Skeletal muscle satellite cell (primary cell): Measurements from ENCODE around the gene EVI5.
"Not testable (repeated sequence)": the region's sequence is repeated elsewhere in the genome, so short reads cannot be mapped to it uniquely, and the experiment has no call there.

Experiments used
- H3K27me3 ChIP-seq: 2 replicates; pipeline ENCODE4 v1.7.0; 2013; ENCODE audit warnings: low read length; ENCODE audit not compliant: control insufficient read depth, insufficient read depth
- H3K36me3 ChIP-seq: 2 replicates; pipeline ENCODE4 v1.7.0; 2013; ENCODE audit warnings: mild to moderate bottlenecking, control low read depth, low read length; ENCODE audit not compliant: insufficient read depth
- H3K4me1 ChIP-seq: 2 replicates; pipeline ENCODE4 v1.7.0; 2013; ENCODE audit warnings: low read length; ENCODE audit not compliant: control insufficient read depth, insufficient read depth
- H3K4me2 ChIP-seq: 2 replicates; pipeline ENCODE4 v1.7.0; 2013; ENCODE audit warnings: mild to moderate bottlenecking, low read length
- H3K4me3 ChIP-seq: 2 replicates; pipeline ENCODE4 v1.7.0; 2013; ENCODE audit warnings: low read length
- H3K9ac ChIP-seq: 2 replicates; pipeline ENCODE4 v1.7.0; 2013; ENCODE audit warnings: mild to moderate bottlenecking, low read depth, low read length, moderate library complexity
- H3K9me3 ChIP-seq: replicated peaks from 2 replicates; pipeline ENCODE4 v1.7.0; 2013; ENCODE audit warnings: mild to moderate bottlenecking, control low read depth, low read length

Gene EVI5

DNA sequence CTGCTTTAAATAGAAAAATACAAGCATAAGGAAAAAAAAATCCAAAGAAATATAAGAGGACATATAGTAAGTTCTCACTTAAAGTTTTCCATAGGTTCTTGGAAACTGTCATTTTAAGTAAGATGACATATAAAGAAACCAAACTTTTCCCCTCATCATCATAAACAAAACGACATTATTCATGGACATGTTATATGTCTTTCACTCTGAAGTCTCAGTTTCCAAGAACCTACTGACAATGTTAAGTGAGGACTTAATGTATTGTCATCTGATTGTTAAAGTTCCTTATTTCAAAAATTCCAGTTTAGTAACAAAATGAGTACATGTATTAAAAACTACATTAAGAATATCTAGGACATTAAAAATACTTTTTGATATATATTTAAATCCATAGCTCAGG, 228.6 kb downstream of the EVI5 start:
- Histone ChIP-seq H3K27me3 (no peaks in the 10 kb centered on the region), H3K9ac (no peak overlapping the region), H3K4me3 (no peak overlapping the region), H3K36me3 (no peaks in the 10 kb centered on the region), H3K9me3 (no peaks in the 10 kb centered on the region), H3K4me1 (no peaks in the 10 kb centered on the region), H3K4me2 (no peak overlapping the region)

DNA sequence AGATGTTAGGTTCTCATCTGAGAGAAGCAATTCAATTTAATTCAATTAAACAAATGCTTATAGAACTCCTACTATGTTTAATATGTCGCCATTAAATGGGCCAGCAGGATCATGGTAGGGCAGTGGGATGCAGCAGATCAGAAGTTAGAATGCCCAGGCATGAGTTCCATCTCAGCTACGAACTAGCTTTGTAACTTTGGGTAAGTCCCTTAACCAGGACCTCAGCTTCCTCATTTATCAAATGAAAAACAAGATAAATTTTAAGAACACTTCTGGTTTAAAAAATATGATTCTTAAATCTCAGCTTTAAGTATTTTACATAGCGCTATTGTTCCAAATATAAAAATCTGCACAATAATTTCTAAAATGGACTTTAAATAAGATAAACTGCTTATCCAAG, 230.7 kb downstream of the EVI5 start:
- no peak overlapping the region for H3K4me3 ChIP-seq
- H3K9me3 ChIP-seq, result no peaks in the 10 kb centered on the region
- H3K4me1 ChIP-seq, result no peaks in the 10 kb centered on the region
- no peak overlapping the region for H3K9ac ChIP-seq
- H3K4me2 ChIP-seq, result no peak overlapping the region
- H3K36me3 ChIP-seq, result no peaks in the 10 kb centered on the region
- H3K27me3 ChIP-seq, result no peaks in the 10 kb centered on the region

DNA sequence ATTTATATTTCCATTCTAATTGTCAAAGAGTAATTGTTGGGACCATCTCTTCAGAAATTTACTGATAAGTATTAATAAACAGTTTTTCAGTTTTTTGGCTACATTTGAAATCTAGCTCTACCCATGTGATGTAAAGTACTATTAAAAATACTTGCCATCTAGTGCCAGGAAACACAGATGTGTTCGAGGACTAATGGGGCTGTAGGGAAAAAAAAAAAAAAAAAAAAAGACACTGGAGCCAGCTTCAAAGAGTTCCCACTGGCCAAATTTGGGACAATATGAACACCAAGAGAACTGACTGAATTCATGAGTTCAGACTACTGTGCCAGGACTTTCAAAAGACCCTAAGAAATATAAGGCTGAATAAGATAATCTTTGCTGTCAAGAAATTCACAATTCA, 233.0 kb downstream of the EVI5 start:
- no peak overlapping the region for H3K9ac ChIP-seq
- no peaks in the 10 kb centered on the region for H3K4me1 ChIP-seq
- H3K4me2 ChIP-seq, result no peak overlapping the region
- no peak overlapping the region for H3K4me3 ChIP-seq
- no peaks in the 10 kb centered on the region for H3K36me3 ChIP-seq
- no peaks in the 10 kb centered on the region for H3K27me3 ChIP-seq
- no peaks in the 10 kb centered on the region for H3K9me3 ChIP-seq

DNA sequence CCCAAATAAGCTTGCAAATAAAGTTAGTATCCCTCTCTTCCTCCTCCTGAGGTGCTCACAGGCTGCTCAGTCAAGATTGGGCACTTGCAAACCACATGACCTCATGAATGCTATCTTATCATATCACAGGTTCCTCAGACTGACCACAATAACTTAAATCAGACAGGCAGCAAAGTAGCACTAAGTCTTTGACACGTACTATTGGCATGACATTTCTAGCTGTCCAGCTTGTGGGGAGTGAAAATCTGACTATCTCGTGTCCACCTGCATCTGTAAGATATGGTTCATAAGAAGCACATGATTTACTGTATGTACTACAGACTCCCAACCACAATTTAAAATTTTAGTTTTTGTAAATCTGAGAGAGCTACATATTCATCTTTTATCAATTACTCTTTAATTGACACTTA, 240.1 kb downstream of the EVI5 start:
- no peaks in the 10 kb centered on the region for H3K36me3 ChIP-seq
- H3K9ac ChIP-seq, result no peak overlapping the region
- no peak overlapping the region for H3K4me2 ChIP-seq
- no peak overlapping the region for H3K4me3 ChIP-seq
- no peaks in the 10 kb centered on the region for H3K27me3 ChIP-seq
- H3K9me3 ChIP-seq, result no peaks in the 10 kb centered on the region
- H3K4me1 ChIP-seq, result no peaks in the 10 kb centered on the region

DNA sequence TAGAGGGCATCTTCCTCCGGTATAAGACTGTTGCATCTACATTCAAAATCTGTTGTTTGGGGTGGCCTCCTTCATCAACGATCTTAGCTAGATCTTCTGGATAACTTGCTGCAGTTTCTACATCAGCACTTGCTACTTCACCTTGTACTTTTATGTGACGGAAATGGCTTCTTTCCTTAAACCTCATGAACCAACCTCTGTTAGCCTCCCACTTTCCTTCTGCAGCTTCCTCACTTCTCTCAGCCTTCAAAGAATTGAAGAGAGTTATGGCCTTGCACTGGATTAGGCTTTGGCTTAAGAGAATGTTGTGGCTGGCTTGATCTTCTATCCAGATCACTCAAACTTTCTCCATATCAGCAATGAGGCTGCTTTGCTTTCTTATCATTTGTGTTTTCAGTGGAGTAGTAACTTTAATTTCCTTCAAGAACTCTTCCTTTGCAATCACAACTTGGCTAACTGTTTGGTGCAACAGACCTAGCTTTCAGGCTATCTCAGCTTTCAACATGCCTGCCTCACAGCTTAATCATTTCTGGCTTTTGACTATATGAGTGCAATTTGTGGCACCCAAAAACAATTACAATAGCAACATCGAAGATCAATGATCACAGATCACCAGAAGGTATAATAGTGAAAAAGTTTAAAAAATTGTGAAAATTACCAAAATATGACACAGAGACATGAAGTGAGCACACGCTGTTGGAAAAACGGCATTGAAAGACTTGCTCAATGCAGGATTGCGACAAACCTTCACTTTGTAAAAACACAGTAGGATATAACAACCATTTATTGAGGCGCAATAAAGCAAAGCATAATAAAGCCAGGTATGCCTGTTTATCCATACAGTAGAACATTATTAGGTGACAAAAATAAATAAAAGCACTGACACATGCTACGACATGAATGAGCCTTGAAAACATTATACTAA, 241.5 kb downstream of the EVI5 start:
- Histone ChIP-seq H3K27me3 (no peaks in the 10 kb centered on the region), H3K4me1 (no peaks in the 10 kb centered on the region), H3K4me3 (no peak overlapping the region), H3K36me3 (no peaks in the 10 kb centered on the region), H3K9ac (no peak overlapping the region), H3K9me3 (no peaks in the 10 kb centered on the region), H3K4me2 (no peak overlapping the region)

DNA sequence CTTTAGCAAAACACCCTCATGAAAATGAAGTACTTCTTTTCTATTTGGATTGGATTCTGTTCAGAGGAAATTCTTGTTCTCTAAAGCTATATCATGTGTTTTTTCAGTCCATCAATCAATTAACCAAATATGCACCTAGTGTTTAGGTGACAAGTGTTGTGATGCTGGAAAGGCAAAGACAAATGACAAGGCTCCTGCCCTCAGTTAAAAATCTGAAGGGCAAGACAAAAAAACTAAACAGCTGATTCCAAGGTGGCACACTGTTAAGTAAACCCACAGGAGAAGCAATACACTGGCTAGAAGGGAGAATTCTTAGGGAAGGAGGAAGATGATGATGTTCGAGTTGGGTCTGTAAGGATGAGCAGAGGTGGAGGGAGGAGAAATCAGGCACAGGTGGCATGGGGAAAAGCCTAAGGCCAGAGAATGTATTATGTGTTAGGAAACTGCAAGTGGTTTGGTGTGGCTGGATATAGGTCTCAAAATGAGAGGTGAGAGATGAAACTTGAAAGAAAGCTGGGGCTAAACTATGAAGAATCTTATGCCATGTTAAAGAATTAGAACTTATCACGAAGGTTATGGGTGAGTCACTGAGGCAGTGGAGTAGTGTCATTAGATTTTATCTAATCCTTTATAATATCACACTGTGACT, 246.4 kb downstream of the EVI5 start:
- H3K4me1 ChIP-seq, result peaks cover 10% of the 10 kb centered on the region
- H3K36me3 ChIP-seq, result no peaks in the 10 kb centered on the region
- H3K4me2 ChIP-seq, result no peak overlapping the region
- H3K9ac ChIP-seq, result no peak overlapping the region
- no peaks in the 10 kb centered on the region for H3K9me3 ChIP-seq
- no peak overlapping the region for H3K4me3 ChIP-seq
- H3K27me3 ChIP-seq, result no peaks in the 10 kb centered on the region

DNA sequence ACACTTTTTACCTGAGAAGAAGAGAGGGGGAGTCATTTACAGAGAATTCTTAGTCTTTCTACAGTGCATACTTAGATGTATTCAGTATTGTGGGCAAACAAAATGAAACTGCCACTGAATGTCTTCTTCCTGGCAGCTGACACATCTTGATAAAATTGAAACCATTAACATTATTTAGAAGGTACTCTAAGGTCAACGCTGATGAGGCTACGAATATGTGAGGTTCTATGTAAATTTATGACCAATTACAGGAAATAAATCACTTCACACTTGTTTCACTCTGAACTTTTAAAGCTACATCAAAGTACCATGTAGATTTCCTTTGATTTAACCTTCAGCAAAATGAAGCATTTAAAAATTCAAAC, 246.9 kb downstream of the EVI5 start:
- H3K27me3 ChIP-seq, result no peaks in the 10 kb centered on the region
- no peak overlapping the region for H3K4me2 ChIP-seq
- H3K36me3 ChIP-seq, result no peaks in the 10 kb centered on the region
- H3K4me1 ChIP-seq, result peaks cover 10% of the 10 kb centered on the region
- no peaks in the 10 kb centered on the region for H3K9me3 ChIP-seq
- H3K9ac ChIP-seq, result no peak overlapping the region
- no peak overlapping the region for H3K4me3 ChIP-seq

DNA sequence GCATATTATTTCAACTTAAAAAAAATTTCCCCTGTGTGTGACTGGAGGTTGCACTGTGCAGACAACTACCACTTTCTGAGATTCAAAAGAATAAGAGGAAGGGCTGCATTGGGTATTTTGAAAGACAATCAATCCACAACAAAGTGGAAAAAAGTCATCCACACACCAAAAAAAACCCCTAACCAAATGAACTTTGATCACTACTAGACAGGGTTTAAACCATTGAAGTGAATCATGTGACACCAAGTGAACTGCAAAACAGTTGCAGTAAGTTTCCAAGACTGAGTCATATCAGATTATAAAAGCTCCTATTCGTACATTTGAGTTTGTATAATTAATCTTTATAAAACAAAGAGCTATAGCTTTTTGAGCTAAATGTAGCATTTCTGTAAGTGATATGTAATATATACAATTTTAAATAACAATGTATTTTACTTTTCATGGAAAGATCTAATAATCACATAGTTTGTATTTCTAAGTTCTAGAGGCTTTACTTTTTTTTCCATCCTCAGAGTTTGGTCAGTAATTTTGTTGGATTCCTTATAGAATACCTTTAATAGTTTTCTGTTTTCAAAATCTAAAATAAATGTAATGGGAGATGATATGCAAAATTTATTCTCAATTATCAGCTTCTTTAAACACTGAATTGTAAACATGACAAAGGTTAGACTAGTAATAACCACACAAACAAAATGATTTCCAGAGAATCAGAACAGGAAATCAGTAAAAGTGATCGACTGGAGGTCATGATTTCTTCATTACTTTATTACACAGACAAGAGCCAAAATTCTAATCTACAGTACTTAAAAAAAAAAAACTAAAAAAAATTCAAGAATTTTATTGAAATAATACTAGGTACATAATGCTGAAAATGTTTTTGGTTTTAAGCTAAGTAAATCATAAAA, 247.7 kb downstream of the EVI5 start:
- H3K27me3 ChIP-seq, result no peaks in the 10 kb centered on the region
- no peak overlapping the region for H3K4me2 ChIP-seq
- no peaks in the 10 kb centered on the region for H3K36me3 ChIP-seq
- H3K9me3 ChIP-seq, result no peaks in the 10 kb centered on the region
- no peak overlapping the region for H3K9ac ChIP-seq
- H3K4me1 ChIP-seq, result peaks cover 10% of the 10 kb centered on the region
- H3K4me3 ChIP-seq, result no peak overlapping the region

DNA sequence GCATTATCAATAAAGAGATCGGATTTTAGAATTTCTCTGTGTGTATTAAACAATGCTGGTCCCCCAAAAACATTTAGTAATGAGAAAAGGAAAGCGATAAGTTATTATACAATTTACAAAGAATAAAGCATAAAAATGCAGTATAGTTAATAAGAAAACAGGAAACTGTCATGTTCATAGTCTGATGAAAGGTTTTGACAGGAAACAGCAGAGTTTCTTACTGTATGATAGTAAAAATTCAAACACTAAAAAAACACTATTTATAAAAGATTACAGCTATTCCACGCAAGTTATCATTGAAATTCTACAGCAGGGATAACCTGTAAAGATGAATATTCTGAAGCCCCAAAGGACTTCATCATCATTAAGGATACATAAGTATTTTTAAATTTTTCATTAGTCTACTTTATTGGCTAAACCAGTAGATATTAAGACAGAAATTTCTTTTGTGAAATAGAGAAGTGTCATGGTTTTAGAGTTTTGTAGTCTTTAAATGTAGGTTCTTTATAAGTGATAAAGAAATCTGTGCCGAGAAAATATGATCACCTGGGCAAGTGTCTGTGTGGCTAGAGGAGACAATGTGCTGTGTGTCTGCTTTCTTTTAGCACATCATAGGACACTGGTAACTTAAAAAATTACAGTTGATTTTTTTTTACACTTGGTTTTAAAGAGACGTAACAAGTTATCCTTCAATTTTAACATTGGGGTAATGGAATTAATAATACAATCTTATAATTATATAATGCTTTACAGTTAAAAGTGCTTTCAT, 248.5 kb downstream of the EVI5 start:
- H3K27me3 ChIP-seq, result no peaks in the 10 kb centered on the region
- no peaks in the 10 kb centered on the region for H3K36me3 ChIP-seq
- H3K4me2 ChIP-seq, result no peak overlapping the region
- no peaks in the 10 kb centered on the region for H3K9me3 ChIP-seq
- H3K9ac ChIP-seq, result no peak overlapping the region
- H3K4me1 ChIP-seq, result peaks cover 10% of the 10 kb centered on the region
- H3K4me3 ChIP-seq, result no peak overlapping the region

DNA sequence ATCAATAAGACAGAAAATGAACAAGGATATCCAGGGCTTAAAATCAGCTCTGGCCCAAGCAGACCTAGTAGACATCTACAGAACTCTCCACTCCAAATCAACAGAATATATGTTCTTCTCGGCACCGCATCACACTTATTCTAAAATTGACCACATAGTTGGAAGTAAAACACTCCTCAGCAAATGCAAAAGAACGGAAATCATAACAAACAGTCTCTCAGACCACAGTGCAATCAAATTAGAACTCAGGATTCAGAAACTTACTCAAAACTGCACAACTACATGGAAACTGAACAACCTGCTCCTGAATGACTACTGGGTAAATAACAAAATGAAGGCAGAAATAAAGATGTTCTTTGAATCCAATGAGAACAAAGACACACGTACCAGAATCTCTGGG, 252.5 kb downstream of the EVI5 start:
- not testable (repeated sequence) for H3K4me1 ChIP-seq, H3K4me3 ChIP-seq, H3K9me3 ChIP-seq, H3K36me3 ChIP-seq, H3K9ac ChIP-seq, H3K27me3 ChIP-seq, H3K4me2 ChIP-seq

DNA sequence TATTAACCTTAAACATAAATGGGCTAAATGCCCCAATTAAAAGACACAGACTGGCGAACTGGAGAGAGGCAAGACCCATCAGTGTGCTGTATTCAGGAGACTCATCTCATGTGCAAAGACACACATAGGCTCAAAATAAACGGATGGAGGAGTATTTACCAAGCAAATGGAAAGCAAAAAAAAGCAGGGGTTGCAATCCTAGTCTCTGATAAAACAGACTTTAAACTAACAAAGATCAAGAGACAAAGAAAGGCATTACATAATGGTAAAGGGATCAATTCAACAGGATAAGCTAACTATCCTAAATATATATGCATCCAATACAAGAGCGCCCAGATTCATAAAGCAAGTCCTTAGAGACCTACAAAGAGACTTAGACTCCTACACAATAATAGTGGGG, 253.0 kb downstream of the EVI5 start:
- not testable (repeated sequence) for H3K9me3 ChIP-seq, H3K27me3 ChIP-seq, H3K9ac ChIP-seq, H3K4me2 ChIP-seq, H3K4me1 ChIP-seq, H3K36me3 ChIP-seq, H3K4me3 ChIP-seq
